Endothelial cell of umbilical vein (primary cell): ENCODE results near the gene CD47. TPM values are rescaled to one million over a fixed set of nuclear protein-coding genes. Genes with fewer than 3 reads are reported as not detected.

Experiments used
- BruUV-seq: library from RNA; stranded (reverse); fragments of 400-500 nt; replicated peaks from 2 replicates; lab custom pipeline; 2021; lab: Mats Ljungman, UMichigan
- CTCF ChIA-PET: fragments of 300-600, 350-600 bp; sonication (Branson Sonifier 250); formaldehyde crosslinking; loops from one replicate; lab custom pipeline; 2021; ENCODE audit warnings: antibody characterized with exemption, inconsistent platforms; lab: Charles Lee
- POLR2A ChIA-PET: fragments of 300-600, 350-600 bp; sonication (Branson Sonifier 250); formaldehyde crosslinking; loops from one replicate; lab custom pipeline; 2021; ENCODE audit warnings: antibody characterized with exemption, inconsistent platforms; lab: Charles Lee
- DNase-seq: peaks from one replicate; pipeline ENCODE4 v3.0.0-alpha.2; 2011; ENCODE audit warnings: low read depth, low spot score
- FAIRE-seq: peaks from 2 replicates; lab custom pipeline; 2011; peaks lifted over from hg19 to GRCh38; lab: Jason Lieb, UNC
- H2AFZ ChIP-seq: 2 replicates; pipeline ENCODE4 v1.6.0; 2012; ENCODE audit warnings: low read depth, low read length, control low read depth, inconsistent platforms
- H3K27ac ChIP-seq: 2 replicates; pipeline ENCODE4 v1.5.1; 2011; ENCODE audit warnings: low read depth, mild to moderate bottlenecking, control low read depth, low read length, moderate library complexity; ENCODE audit not compliant: insufficient read depth
- H3K27me3 ChIP-seq, 2 experiments: 2 replicates each; pipeline versions ENCODE4 v1.6.0 to v1.6.1; 2011; ENCODE audit warnings: low read length in 2 of 2, mixed read lengths in 1 of 2; ENCODE audit not compliant: control insufficient read depth in 2 of 2, insufficient read depth in 2 of 2
- H3K36me3 ChIP-seq, 2 experiments: 2 replicates in 1 of 2; 3 replicates in 1 of 2; pipeline ENCODE4 v1.5.1; 2011; ENCODE audit warnings: low read length in 2 of 2, mild to moderate bottlenecking in 1 of 2, moderate library complexity in 1 of 2; ENCODE audit not compliant: control insufficient read depth in 2 of 2, insufficient read depth in 2 of 2; ENCODE audit errors: extremely low read depth in 1 of 2
- H3K4me1 ChIP-seq: 3 replicates; pipeline ENCODE4 v1.5.1; 2011; ENCODE audit warnings: mild to moderate bottlenecking, low read length; ENCODE audit not compliant: control insufficient read depth, insufficient read depth; ENCODE audit errors: extremely low read depth
- H3K4me2 ChIP-seq: 2 replicates; pipeline ENCODE4 v1.6.1; 2011; ENCODE audit warnings: low read length, control low read depth, mixed read lengths; ENCODE audit not compliant: insufficient read depth
- H3K4me3 ChIP-seq, 3 experiments: fragments of 200-600 bp in 1 of 3; sonication (generic), shearing (Covaris generic) in 1 of 3; replicated peaks in 1 of 3; 2 replicates each; pipeline ENCODE4 v1.5.1; 2011 to 2016; ENCODE audit warnings: control low read depth in 3 of 3, low read length in 3 of 3, mild to moderate bottlenecking in 2 of 3, inconsistent platforms in 1 of 3, low read depth in 1 of 3, moderate library complexity in 1 of 3; ENCODE audit not compliant: insufficient read depth in 1 of 3
- H3K79me2 ChIP-seq: 2 replicates; pipeline ENCODE4 v1.6.0; 2012; ENCODE audit warnings: low read length, inconsistent platforms; ENCODE audit not compliant: control insufficient read depth, insufficient read depth
- H3K9ac ChIP-seq: replicated peaks from 2 replicates; pipeline ENCODE3; 2011; ENCODE audit warnings: low read length, control low read depth; ENCODE audit not compliant: insufficient read depth; ENCODE audit errors: extremely low read depth
- H3K9me1 ChIP-seq: replicated peaks from 3 replicates; pipeline ENCODE4 v1.6.0; 2011; ENCODE audit warnings: mild to moderate bottlenecking, low read length; ENCODE audit not compliant: control insufficient read depth, insufficient read depth; ENCODE audit errors: extremely low read depth
- H3K9me3 ChIP-seq: replicated peaks from 2 replicates; pipeline ENCODE4 v1.5.1; 2012; ENCODE audit warnings: low read length, inconsistent platforms; ENCODE audit not compliant: control insufficient read depth, insufficient read depth
- H4K20me1 ChIP-seq: replicated peaks from 2 replicates; pipeline ENCODE3; 2011; ENCODE audit warnings: mild to moderate bottlenecking, low read length; ENCODE audit not compliant: control insufficient read depth, insufficient read depth; ENCODE audit errors: extremely low read depth
- CTCF ChIP-seq, 2 donors: IDR thresholded peaks; 1 replicate in 1 of 2; 2 replicates in 1 of 2; pipeline ENCODE4 v1.5.1; 2011; ENCODE audit warnings: low read length in 2 of 2, mild to moderate bottlenecking in 2 of 2, moderate library complexity in 2 of 2, control low read depth in 1 of 2, inconsistent platforms in 1 of 2, low read depth in 1 of 2; ENCODE audit not compliant: insufficient read depth in 1 of 2; ENCODE audit errors: extremely low read depth in 1 of 2
- FOS ChIP-seq: IDR thresholded peaks from 2 replicates; pipeline ENCODE4 v1.6.1; 2011; ENCODE audit warnings: mild to moderate bottlenecking, low read length, moderate library complexity, borderline replicate concordance; ENCODE audit not compliant: insufficient read depth
- GATA2 ChIP-seq: IDR thresholded peaks from 2 replicates; pipeline ENCODE4 v1.7.0; 2011; ENCODE audit warnings: low read depth, mild to moderate bottlenecking, moderate library complexity, mixed read lengths, low read length; ENCODE audit not compliant: insufficient read length, insufficient read depth
- JUN ChIP-seq: IDR thresholded peaks from 2 replicates; pipeline ENCODE4 v1.6.1; 2011; ENCODE audit warnings: borderline replicate concordance, low read depth; ENCODE audit not compliant: insufficient read length, insufficient read depth
- MYC ChIP-seq: IDR thresholded peaks from one replicate; pipeline ENCODE4 v1.6.1; 2011; ENCODE audit warnings: mild to moderate bottlenecking, low read depth, low read length
- POLR2A ChIP-seq: IDR thresholded peaks from 2 replicates; pipeline ENCODE4 v1.6.1; 2012; ENCODE audit warnings: low read depth, mild to moderate bottlenecking, control low read depth, low read length
- dilution Hi-C: fragments of 300-500 bp; cut with MboI; formaldehyde crosslinking; loops from one replicate; pipeline ENCODE4 v1.15.0; 2019; ENCODE audit warnings: low sequenced_read_pairs; ENCODE audit not compliant: extremely low pct_ligation_motif_present
- intact Hi-C: fragments of 100-400 bp; cut with micrococcal nuclease; formaldehyde crosslinking; loops from one replicate; pipeline ENCODE4 v1.10.0; 2022
- polyA plus RNA-seq, 4 experiments: library from polyadenylated mRNA; depleted of rRNA in 3 of 4; stranded (reverse) in 3 of 4; unstranded in 1 of 4; fragments of >200 nt; gene quantifications; 2 replicates each; pipeline versions ENCODE4 v1.2.1 to v1.2.3, GENCODE V29; 2011 to 2012; ENCODE audit warnings: missing spikeins in 1 of 4
- total RNA-seq: library from RNA; stranded (reverse); gene quantifications from 2 replicates; pipeline ENCODE4 v1.2.3, GENCODE V29; 2021

The CD47 gene
- total and polyA plus RNA-seq, 2 donors (not counting 3 experiments of a cell fraction or from before 2014, with no cell fraction given): 29.3 to 32.2 TPM

- POLR2A ChIA-PET: no interaction called here
- Histone ChIP-seq H3K27me3 (peaks cover 3 to 4% of the 10 kb centered on the region in 2 experiments), H3K36me3 (no peaks in the 10 kb centered on the region), H3K9me1 (no peaks in the 10 kb centered on the region), H3K27ac (no peak overlapping the region), H4K20me1 (no peaks in the 10 kb centered on the region), H3K4me1 (no peaks in the 10 kb centered on the region), H3K79me2 (no peaks in the 10 kb centered on the region), H3K9me3 (no peaks in the 10 kb centered on the region), H3K9ac (no peak overlapping the region), H2AFZ (no peak overlapping the region), H3K4me3 (no peak overlapping the region), H3K4me2 (no peak overlapping the region)
- intact Hi-C loops: no loop called here
- CTCF ChIA-PET: no interaction called here
- TF ChIP-seq GATA2: no peak
- dilution Hi-C loops: no loop called here
- no peak for FAIRE-seq
- DNase-seq: no peak
- no TSS peak for BruUV-seq
Measured at GRCh38 chr3:108100906-108101660, 10.3 kb upstream of the CD47 start.

GRCh38 chr3:108099679-108100428 lies 9.0 kb upstream of the CD47 start:
- CTCF ChIA-PET: interaction anchor here (0.7 to 1.1 kb wide), 2 partner anchors 31 to 309 kb away, joined by 3 to 4 read pairs; no protein-coding TSS in a partner anchor
- Histone ChIP-seq H3K79me2 (no peaks in the 10 kb centered on the region), H3K27me3 (peaks cover 4 to 5% of the 10 kb centered on the region in 2 experiments), H3K9me3 (no peaks in the 10 kb centered on the region), H3K4me3 (no peak overlapping the region), H2AFZ (no peak overlapping the region), H3K36me3 (no peaks in the 10 kb centered on the region), H3K9me1 (no peaks in the 10 kb centered on the region), H3K9ac (no peak overlapping the region), H4K20me1 (no peaks in the 10 kb centered on the region), H3K4me1 (no peaks in the 10 kb centered on the region), H3K27ac (no peak overlapping the region), H3K4me2 (no peak overlapping the region)
- DNase-seq (no peak), FAIRE-seq (no peak)
- BruUV-seq: no TSS peak
- POLR2A ChIA-PET: no interaction called here
- intact Hi-C loops (no loop called here), dilution Hi-C loops (no loop called here)
- TF ChIP-seq GATA2: no peak
- TF ChIP-seq JUN: no peak
- no peak for TF ChIP-seq POLR2A
- TF ChIP-seq MYC: no peak
- TF ChIP-seq CTCF (IDR thresholded peaks at IDR 0.05; ENCODE audit: extremely low read depth in 1 of 2, insufficient read depth in 1 of 2, low read depth in 1 of 2, low read length in 2 of 2): no peak
- no peak for TF ChIP-seq FOS
